Pancreas (tissue), 10 donors: ENCODE data around the gene RCSD1. TPM values are rescaled to one million over a fixed set of nuclear protein-coding genes. Genes with fewer than 3 reads are reported as not detected.

Source experiments
- ATAC-seq, 4 donors: fragments of 200-7000 bp; cut with Tn5 transposase; one replicate each; pipeline versions ENCODE4 v1.8.0 to v1.9.1; 2020; ENCODE audit warnings: mild to moderate bottlenecking in 4 of 4, moderate library complexity in 4 of 4
- DNase-seq, 6 donors: peaks; one replicate each; pipeline ENCODE4 v3.0.0-alpha.2; 2020
- FAIRE-seq: peaks from 2 replicates; lab custom pipeline; 2012; peaks lifted over from hg19 to GRCh38; lab: Jason Lieb, UNC
- H3K27ac ChIP-seq, 4 donors: fragments of 200-600 bp; sonication (generic); 1 replicate in 3 of 4; 2 replicates in 1 of 4; pipeline versions ENCODE4 v1.5.0 to v1.8.0; 2020
- H3K27me3 ChIP-seq, 4 donors: fragments of 200-600 bp; one replicate each; pipeline ENCODE4 v1.8.0; 2021
- H3K36me3 ChIP-seq, 3 donors: fragments of 200-600 bp; sonication (generic) in 1 of 3; one replicate each; pipeline versions ENCODE4 v1.5.0 to v1.8.0; 2020 to 2021
- H3K4me1 ChIP-seq, 3 donors: fragments of 200-600 bp; one replicate each; pipeline ENCODE4 v1.8.0; 2021
- H3K4me3 ChIP-seq, 4 donors: fragments of 200-600 bp; sonication (generic) in 2 of 4; one replicate each; pipeline versions ENCODE4 v1.5.0 to v1.8.0; 2020 to 2021
- H3K9me3 ChIP-seq, 4 donors: fragments of 200-600 bp; one replicate each; pipeline ENCODE4 v1.8.0; 2021
- CTCF ChIP-seq, 4 donors: fragments of 200-600 bp; sonication (generic) in 3 of 4; IDR thresholded peaks; one replicate each; pipeline versions ENCODE4 v1.5.0 to v1.8.0; 2021; ENCODE audit warnings: antibody characterized with exemption in 4 of 4
- WGBS, 2 donors: extraction: QIAGEN DNeasy Blood & Tissue Kit; methylation state at CpG; one replicate each; pipeline ENCODE4 v1.1.7; 2013; 5-methylcytosine and 5-hydroxymethylcytosine counted together
- intact Hi-C, 3 donors: fragments of 100-400 bp; cut with DNase I; formaldehyde crosslinking; loops; one replicate each; pipeline versions ENCODE4 v1.11.1 to v1.14.2; 2022
- polyA plus RNA-seq, 2 donors: library from polyadenylated mRNA; stranded (reverse); fragments of 200-250 nt; gene quantifications; one replicate each; pipeline ENCODE4 v1.2.3, GENCODE V29; 2013
- total RNA-seq, 6 donors: library from RNA; stranded (reverse); fragmentation: NEBNext Ultra II Directional in 4 of 6; extraction: Animal tissue kit (Norgen Biotek cat#: 25700) in 4 of 6; gene quantifications; one replicate each; pipeline versions ENCODE4 v1.2.1 to v1.2.4, GENCODE V29; 2021 to 2023
- donor health status: healthy with polysubstance abuse.
- donor health status: DM: no; HTN: no; CAD: no; lungs with moderate emphysema.
- donor health status: DM: no; HTN: no; CAD: no.
- donor health status: control.
- donor health status: control.
- donor health status: Bipolar disorder and iron deficiency.
- donor health status: DM: yes; HTN: yes; CAD: no.
- donor health status: DM: no; HTN: no; CAD: no.
- donor health status: DM: no; HTN: no; CAD: no.
- donor health status: DM: yes; HTN: yes; CAD: no.

RCSD1 gene
- total and polyA plus RNA-seq, 8 donors, result 0.59 to 6.7 (median 1.6) TPM

DNA sequence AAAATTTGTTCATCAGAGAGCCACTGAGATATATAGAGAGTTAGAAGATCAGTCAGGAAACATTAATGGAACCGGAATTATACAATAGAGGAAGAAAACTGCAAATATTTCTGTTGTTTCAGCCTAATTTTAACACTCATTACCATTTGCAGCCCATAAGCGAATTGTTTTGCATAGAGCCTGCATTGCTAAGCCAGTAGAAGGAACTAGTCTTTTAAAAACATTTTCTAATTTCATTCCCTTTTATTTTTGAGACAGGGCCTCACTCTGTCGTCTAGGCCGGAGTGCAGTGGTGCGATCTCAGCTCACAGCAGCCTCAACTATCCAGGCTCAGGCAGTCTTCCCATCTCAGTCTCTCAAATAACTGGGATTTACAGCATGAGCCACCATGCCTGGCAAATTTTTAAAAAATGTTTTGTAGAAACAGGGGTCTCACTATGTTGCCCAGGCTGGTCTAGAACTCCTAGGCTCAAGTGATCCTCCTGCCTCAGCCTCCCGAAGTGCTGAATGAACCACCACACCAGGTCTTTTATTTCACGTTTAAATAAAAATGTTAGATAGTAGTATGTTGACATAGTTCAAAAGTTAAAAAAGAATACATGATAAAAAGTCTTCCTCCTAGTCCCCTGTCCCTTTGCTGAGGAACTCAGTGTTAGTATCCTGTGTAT, 117.1 kb downstream of the RCSD1 start:
- no peak for TF ChIP-seq CTCF (IDR thresholded peaks at IDR 0.05)
- H3K27ac ChIP-seq, result no peak overlapping the region
- no peaks in the 10 kb centered on the region for H3K36me3 ChIP-seq
- FAIRE-seq (no peak), ATAC-seq (no peak), DNase-seq (no peak)
- WGBS, 2 donors, result 88 to 89% methylated on average over 7 of the region's 7 CpGs
- peaks cover 0 to 16% (median 7%) of the 10 kb centered on the region in 3 donors for H3K4me1 ChIP-seq
- intact Hi-C loops, result no loop called here
- H3K4me3 ChIP-seq, result no peak overlapping the region
- no peaks in the 10 kb centered on the region for H3K27me3 ChIP-seq
- no peaks in the 10 kb centered on the region for H3K9me3 ChIP-seq

DNA sequence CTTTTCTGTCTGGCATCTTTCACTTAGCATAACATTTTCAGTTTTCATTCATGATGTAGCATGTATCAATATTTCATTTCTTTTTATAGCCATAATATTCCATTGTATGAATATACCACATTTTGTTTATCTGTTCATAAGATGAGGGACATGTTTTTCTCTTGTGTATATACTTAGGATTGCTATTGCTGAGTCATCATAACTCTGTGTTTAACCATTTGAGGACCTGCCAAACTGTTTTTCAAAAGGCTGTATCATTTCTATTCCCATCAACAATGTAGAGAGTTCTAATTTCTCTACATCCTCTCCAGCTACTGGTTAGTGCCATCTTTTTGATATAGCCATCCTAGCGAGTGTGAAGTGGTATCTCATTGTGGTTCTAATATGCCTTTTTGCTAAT, 118.0 kb downstream of the RCSD1 start:
- DNase-seq (no peak), FAIRE-seq (no peak), ATAC-seq (no peak)
- H3K9me3 ChIP-seq, result no peaks in the 10 kb centered on the region
- no peak overlapping the region for H3K27ac ChIP-seq
- no peaks in the 10 kb centered on the region for H3K36me3 ChIP-seq
- peaks cover 0 to 25% (median 7%) of the 10 kb centered on the region in 3 donors for H3K4me1 ChIP-seq
- intact Hi-C loops, result no loop called here
- no peak overlapping the region for H3K4me3 ChIP-seq
- WGBS, 2 donors, result 97 to 100% methylated on average over 1 of the region's 1 CpG
- H3K27me3 ChIP-seq, result no peaks in the 10 kb centered on the region
- TF ChIP-seq CTCF (IDR thresholded peaks at IDR 0.05), result no peak

DNA sequence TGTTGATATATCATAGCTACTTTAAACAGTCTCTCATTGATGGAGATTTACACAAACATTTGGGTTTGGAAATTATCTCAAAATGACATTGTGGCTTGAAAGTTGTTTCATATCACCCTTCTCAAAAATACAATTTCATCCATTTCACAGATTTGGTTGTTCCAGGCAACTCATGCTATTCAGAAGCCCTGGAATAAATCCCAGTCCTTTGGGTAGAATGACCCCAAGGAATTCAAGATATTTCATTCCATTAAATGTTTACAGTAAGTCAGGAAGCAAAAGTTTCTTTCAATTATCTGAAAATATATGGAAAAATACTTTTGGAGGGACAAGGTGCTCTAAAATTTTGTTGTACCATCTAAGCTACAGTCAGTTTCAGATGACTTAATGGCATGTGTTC, 118.9 kb downstream of the RCSD1 start:
- DNase-seq (no peak), ATAC-seq (no peak), FAIRE-seq (no peak)
- no peaks in the 10 kb centered on the region for H3K36me3 ChIP-seq
- H3K4me1 ChIP-seq, result peaks cover 0 to 27% (median 7%) of the 10 kb centered on the region in 3 donors
- TF ChIP-seq CTCF (IDR thresholded peaks at IDR 0.05), result no peak
- no peak overlapping the region for H3K27ac ChIP-seq
- no peak overlapping the region for H3K4me3 ChIP-seq
- no peaks in the 10 kb centered on the region for H3K27me3 ChIP-seq
- no peaks in the 10 kb centered on the region for H3K9me3 ChIP-seq
- intact Hi-C loops, result no loop called here

DNA sequence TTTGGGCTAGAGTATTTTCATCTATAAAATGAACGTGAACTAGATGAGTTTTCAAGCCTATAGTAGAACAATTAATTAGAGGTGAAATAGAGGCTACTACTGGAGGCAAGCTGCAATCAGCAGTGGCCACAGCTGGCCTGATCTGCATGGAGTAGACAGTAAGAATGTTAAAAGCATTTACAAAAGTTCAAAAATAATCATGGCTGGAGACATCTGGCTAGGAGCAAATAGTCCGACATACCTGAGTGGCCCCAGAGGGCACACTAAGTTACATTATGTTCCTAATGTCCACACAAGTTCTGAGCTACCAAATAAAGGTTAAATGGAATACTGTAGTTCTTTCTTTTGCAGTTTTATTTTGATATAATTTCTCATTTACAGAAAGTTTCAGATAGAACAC, 119.7 kb downstream of the RCSD1 start:
- Histone ChIP-seq H3K36me3 (no peaks in the 10 kb centered on the region), H3K4me1 (peaks cover 0 to 27% (median 7%) of the 10 kb centered on the region in 3 donors), H3K27ac (no peak overlapping the region), H3K27me3 (no peaks in the 10 kb centered on the region), H3K9me3 (no peaks in the 10 kb centered on the region), H3K4me3 (no peak overlapping the region)
- WGBS, 2 donors, result 85 to 87% methylated on average over 2 of the region's 2 CpGs
- TF ChIP-seq CTCF (IDR thresholded peaks at IDR 0.05), result no peak
- intact Hi-C loops, result no loop called here
- ATAC-seq, result no peak
- no peak for FAIRE-seq
- no peak for DNase-seq

DNA sequence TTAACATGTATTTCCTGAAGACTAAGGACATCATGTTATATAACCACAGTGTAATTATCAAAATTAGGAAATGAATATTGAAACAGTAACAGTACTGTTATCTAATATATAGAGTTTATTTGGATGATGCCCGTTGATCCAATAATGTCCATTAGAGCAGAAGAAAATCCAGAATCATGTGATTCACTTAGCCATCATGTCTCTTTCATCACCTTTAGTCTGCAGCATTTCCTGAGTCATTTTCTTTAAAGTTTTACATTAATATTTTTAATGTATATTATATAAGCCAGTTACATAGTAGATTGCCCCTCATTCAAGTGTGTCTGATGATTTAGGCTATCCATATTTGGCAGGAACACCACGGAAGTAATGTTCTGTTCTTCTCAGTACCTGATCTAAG, 120.6 kb downstream of the RCSD1 start:
- no peak overlapping the region for H3K4me3 ChIP-seq
- FAIRE-seq, result no peak
- intact Hi-C loops, result no loop called here
- DNase-seq, result no peak
- no peaks in the 10 kb centered on the region for H3K36me3 ChIP-seq
- TF ChIP-seq CTCF (IDR thresholded peaks at IDR 0.05), result no peak
- no peaks in the 10 kb centered on the region for H3K27me3 ChIP-seq
- no peaks in the 10 kb centered on the region for H3K9me3 ChIP-seq
- no peak for ATAC-seq
- peaks cover 0 to 27% (median 7%) of the 10 kb centered on the region in 3 donors for H3K4me1 ChIP-seq
- H3K27ac ChIP-seq, result no peak overlapping the region
- 96 to 97% methylated on average over 2 of the region's 2 CpGs for WGBS, 2 donors
